Gastroesophageal sphincter (tissue), 4 donors: ENCODE measurements around the gene CSNK2A1. TPM values are rescaled to one million over a fixed set of nuclear protein-coding genes. Genes with fewer than 3 reads are reported as not detected.

Source experiments
- ATAC-seq: fragments of 150-250 bp; one replicate; pipeline ENCODE4 v1.9.1; 2016; ENCODE audit warnings: mild to moderate bottlenecking, moderate library complexity
- H3K27ac ChIP-seq, 4 donors: fragments of 200-600 bp; sonication (generic) in 3 of 4; 1 replicate in 3 of 4; 2 replicates in 1 of 4; pipeline ENCODE4 v1.5.1; 2016 to 2019
- H3K27me3 ChIP-seq: fragments of 200-600 bp; sonication (generic); one replicate; pipeline ENCODE4 v1.5.1; 2019
- H3K36me3 ChIP-seq, 2 donors: fragments of 200-600 bp; sonication (generic); one replicate each; pipeline ENCODE4 v1.5.1; 2019; ENCODE audit warnings: control low read depth in 1 of 2
- H3K4me1 ChIP-seq, 3 donors: fragments of 200-600 bp; sonication (generic); 1 replicate in 2 of 3; 2 replicates in 1 of 3; pipeline ENCODE4 v1.5.1; 2016 to 2019; ENCODE audit warnings: control low read depth in 2 of 3
- H3K4me3 ChIP-seq, 2 donors: fragments of 200-600 bp; sonication (generic); one replicate each; pipeline ENCODE4 v1.5.1; 2019; ENCODE audit warnings: mild to moderate bottlenecking in 1 of 2, moderate library complexity in 1 of 2
- H3K9me3 ChIP-seq, 3 donors: fragments of 200-600 bp; sonication (generic); one replicate each; pipeline ENCODE4 v1.5.1; 2017 to 2019; ENCODE audit warnings: control low read depth in 2 of 3
- EP300 ChIP-seq: sonication (generic); formaldehyde crosslinking; IDR thresholded peaks from one replicate; pipeline ENCODE4 v1.6.1; 2017; ENCODE audit warnings: antibody characterized with exemption, mild to moderate bottlenecking
- POLR2A ChIP-seq, 2 donors: fragments of 450-650 bp; IDR thresholded peaks; one replicate each; pipeline ENCODE4 v1.6.1; 2017; ENCODE audit warnings: antibody characterized with exemption in 2 of 2, mild to moderate bottlenecking in 2 of 2, moderate library complexity in 1 of 2
- POLR2AphosphoS5 ChIP-seq: sonication (generic); formaldehyde crosslinking; IDR thresholded peaks from one replicate; pipeline ENCODE4 v1.6.1; 2017; ENCODE audit warnings: antibody characterized with exemption
- WGBS, 2 donors: methylation state at CpG; one replicate each; pipeline ENCODE4 v1.1.5; 2018; ENCODE audit warnings: low coverage in 1 of 2; 5-methylcytosine and 5-hydroxymethylcytosine counted together
- total RNA-seq, 4 donors: library from RNA; depleted of rRNA; stranded (reverse); fragments of >200 nt; gene quantifications; one replicate each; pipeline ENCODE4 v1.1.0, GENCODE V29; 2016
- TF ChIP-seq, protein P1 (sequence below), 4 experiments: fragments of 200-600 bp in 2 of 4; fragments of 450-650 bp in 2 of 4; sonication (generic) in 1 of 4; IDR thresholded peaks; one replicate each; pipeline ENCODE4 v1.5.1; 2017 to 2019; ENCODE audit warnings: antibody characterized with exemption in 4 of 4, mild to moderate bottlenecking in 2 of 4, moderate library complexity in 2 of 4

CSNK2A1 gene
- total RNA-seq, 4 donors from 2014 or later: 69.1 to 109 (median 92.2) TPM

DNA sequence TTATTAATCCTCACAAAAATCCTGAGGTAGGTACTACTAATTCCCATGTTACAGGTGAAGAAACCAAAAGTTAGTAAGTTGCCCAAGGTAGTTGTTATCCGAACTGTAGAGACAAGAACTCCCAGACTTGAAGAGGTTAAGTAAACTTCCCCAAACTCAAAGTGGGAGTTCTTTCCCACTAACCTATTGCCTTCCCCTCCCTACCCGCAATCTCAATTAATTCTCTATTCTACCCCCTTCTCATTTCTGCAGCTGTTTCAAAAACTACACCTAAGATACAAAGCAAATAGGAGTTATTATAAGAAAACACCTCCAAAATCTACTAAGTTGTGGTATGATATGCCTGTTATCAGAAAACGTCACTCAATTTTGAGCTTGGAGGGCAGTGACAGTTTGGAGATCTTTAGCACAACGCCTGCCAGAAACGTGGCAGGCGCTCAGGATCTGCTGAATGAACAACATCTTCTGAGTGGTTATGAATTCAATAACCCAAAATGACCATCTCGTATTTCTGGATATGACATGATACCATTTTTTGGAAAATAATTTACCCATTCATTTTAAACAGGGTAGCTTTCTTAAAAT is 7.1 kb downstream of the CSNK2A1 start:
- ATAC-seq: no peak
- 41 to 52% methylated on average over 7 of the region's 7 CpGs for WGBS, 2 donors
- H3K27ac ChIP-seq: peak overlapping the region in 1 of 4 donors; percentile 20
- H3K27me3 ChIP-seq: no peaks in the 10 kb centered on the region
- no peak overlapping the region for H3K4me3 ChIP-seq
- H3K36me3 ChIP-seq: no peaks in the 10 kb centered on the region
- H3K4me1 ChIP-seq: peaks cover 6 to 78% (median 9%) of the 10 kb centered on the region in 3 donors
- H3K9me3 ChIP-seq: peaks cover 0 to 5% (median 0%) of the 10 kb centered on the region in 3 donors
- TF ChIP-seq, protein P1, sequence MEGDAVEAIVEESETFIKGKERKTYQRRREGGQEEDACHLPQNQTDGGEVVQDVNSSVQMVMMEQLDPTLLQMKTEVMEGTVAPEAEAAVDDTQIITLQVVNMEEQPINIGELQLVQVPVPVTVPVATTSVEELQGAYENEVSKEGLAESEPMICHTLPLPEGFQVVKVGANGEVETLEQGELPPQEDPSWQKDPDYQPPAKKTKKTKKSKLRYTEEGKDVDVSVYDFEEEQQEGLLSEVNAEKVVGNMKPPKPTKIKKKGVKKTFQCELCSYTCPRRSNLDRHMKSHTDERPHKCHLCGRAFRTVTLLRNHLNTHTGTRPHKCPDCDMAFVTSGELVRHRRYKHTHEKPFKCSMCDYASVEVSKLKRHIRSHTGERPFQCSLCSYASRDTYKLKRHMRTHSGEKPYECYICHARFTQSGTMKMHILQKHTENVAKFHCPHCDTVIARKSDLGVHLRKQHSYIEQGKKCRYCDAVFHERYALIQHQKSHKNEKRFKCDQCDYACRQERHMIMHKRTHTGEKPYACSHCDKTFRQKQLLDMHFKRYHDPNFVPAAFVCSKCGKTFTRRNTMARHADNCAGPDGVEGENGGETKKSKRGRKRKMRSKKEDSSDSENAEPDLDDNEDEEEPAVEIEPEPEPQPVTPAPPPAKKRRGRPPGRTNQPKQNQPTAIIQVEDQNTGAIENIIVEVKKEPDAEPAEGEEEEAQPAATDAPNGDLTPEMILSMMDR (IDR thresholded peaks at IDR 0.05): no peak
- TF ChIP-seq EP300 (no peak), POLR2AphosphoS5 (no peak), POLR2A (IDR thresholded peaks at IDR 0.05) (no peak)

DNA sequence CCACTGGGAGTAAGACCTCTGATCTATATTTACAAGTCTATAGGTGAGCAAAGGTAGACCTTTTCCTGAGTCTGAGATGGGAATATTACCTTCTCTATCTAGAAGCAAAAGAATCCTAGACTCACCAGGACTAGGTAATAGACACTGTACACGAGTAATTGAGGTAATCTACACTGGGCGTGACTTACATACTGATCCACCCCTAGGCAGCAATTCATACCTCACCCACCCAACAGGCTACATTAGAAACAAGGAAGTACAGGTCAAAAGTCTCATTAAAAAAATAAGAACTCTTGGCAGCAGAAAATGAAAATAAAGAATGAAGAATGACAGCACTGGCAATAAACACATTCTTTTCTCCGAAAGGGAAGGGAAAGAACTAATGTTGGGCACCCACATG is 7.6 kb downstream of the CSNK2A1 start:
- TF ChIP-seq EP300 (no peak), POLR2A (IDR thresholded peaks at IDR 0.05) (no peak), POLR2AphosphoS5 (no peak)
- TF ChIP-seq, protein P1 (IDR thresholded peaks at IDR 0.05): no peak
- no peak for ATAC-seq
- WGBS, 2 donors: 31 to 38% methylated on average over 3 of the region's 3 CpGs

DNA sequence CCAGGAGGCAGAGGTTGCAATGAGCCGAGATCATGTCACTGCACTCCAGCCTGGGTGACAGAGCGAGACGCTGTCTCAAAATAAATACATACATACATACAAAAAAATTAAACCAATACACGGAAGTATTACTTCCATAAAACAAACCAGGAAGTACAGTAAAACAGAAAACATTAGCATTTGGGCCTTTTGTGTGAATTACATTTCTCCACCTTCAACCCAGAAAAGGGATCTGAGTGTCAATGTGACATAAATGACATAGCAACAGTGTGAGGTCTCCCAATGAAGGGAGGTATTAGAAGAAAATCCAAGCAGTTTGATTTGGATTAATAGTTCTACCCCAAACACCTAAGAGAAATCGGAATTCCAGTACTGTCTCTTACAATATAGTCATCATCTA is 10.1 kb downstream of the CSNK2A1 start:
- no peaks in the 10 kb centered on the region for H3K27me3 ChIP-seq
- H3K27ac ChIP-seq: no peak overlapping the region
- WGBS, 2 donors: 87 to 96% methylated on average over 5 of the region's 5 CpGs
- H3K36me3 ChIP-seq: no peaks in the 10 kb centered on the region
- no peaks in the 10 kb centered on the region for H3K9me3 ChIP-seq
- peaks cover 10 to 75% (median 12%) of the 10 kb centered on the region in 3 donors for H3K4me1 ChIP-seq
- no peak for ATAC-seq
- TF ChIP-seq, protein P1 (IDR thresholded peaks at IDR 0.05): no peak
- TF ChIP-seq POLR2AphosphoS5 (no peak), EP300 (no peak), POLR2A (IDR thresholded peaks at IDR 0.05) (no peak)
- no peak overlapping the region for H3K4me3 ChIP-seq

More for the DNA sequence above, 7.6 kb downstream of the CSNK2A1 start:
- peaks cover 0 to 5% (median 0%) of the 10 kb centered on the region in 3 donors for H3K9me3 ChIP-seq
- peaks cover 6 to 78% (median 9%) of the 10 kb centered on the region in 3 donors for H3K4me1 ChIP-seq
- peak overlapping the region in 1 of 4 donors; percentile 20 for H3K27ac ChIP-seq
- H3K36me3 ChIP-seq: no peaks in the 10 kb centered on the region
- no peak overlapping the region for H3K4me3 ChIP-seq
- H3K27me3 ChIP-seq: no peaks in the 10 kb centered on the region

DNA sequence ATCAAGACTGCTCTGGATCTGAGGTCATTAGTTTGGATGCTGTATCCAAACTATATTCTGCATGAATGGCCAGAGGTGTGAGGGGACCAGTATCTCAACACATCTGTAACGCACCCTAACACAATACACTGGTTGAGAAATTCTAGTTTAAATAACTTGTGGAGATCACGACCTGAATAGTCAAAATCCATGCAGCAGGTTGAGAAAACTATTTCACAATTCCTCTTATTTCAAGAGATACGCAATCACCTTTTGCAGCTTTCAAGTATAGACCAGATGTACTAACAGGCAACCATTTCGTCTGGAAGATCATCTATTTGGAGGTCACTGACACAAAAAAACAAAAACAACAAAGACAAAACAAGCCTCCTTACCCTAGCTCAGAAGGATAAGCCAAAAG is 11.1 kb downstream of the CSNK2A1 start:
- H3K4me1 ChIP-seq: peaks cover 10 to 70% (median 12%) of the 10 kb centered on the region in 3 donors
- no peak for ATAC-seq
- no peak overlapping the region for H3K27ac ChIP-seq

More for the DNA sequence above, 11.1 kb downstream of the CSNK2A1 start:
- WGBS, 2 donors: 69 to 79% methylated on average over 3 to 4 of the region's 4 CpGs
- Histone ChIP-seq H3K27me3 (no peaks in the 10 kb centered on the region), H3K4me3 (no peak overlapping the region), H3K36me3 (peaks cover 0 to 5% of the 10 kb centered on the region in 2 donors), H3K9me3 (peaks cover 0 to 5% (median 0%) of the 10 kb centered on the region in 3 donors)
- no peak for TF ChIP-seq POLR2A (IDR thresholded peaks at IDR 0.05)
- TF ChIP-seq, protein P1 (IDR thresholded peaks at IDR 0.05): no peak
- no peak for TF ChIP-seq EP300
- no peak for TF ChIP-seq POLR2AphosphoS5
